ENCODE data around the gene SYT7.

Gene SYT7

GRCh38 chr11:61596990-61597389 lies 16.1 kb upstream of the SYT7 start:
- 94 to 98% methylated on average over 5 to 7 of the region's 7 CpGs for WGBS, 2 experiments (ENCODE audit: insufficient coverage in 2 of 2)
- Histone ChIP-seq H3K36me3 (ENCODE audit: control insufficient read depth, insufficient read depth, low read length) (no peaks in the 10 kb centered on the region), H3K4me1 (ENCODE audit: control insufficient read depth, insufficient read depth, low read length, poor library complexity, severe bottlenecking) (peaks cover 33% of the 10 kb centered on the region), H3K9me3 (ENCODE audit: control insufficient read depth, low read length) (no peaks in the 10 kb centered on the region), H3K4me3 (ENCODE audit: extremely low read depth, insufficient read depth, low read length, poor library complexity, severe bottlenecking) (no peak overlapping the region), H3K27ac (ENCODE audit: low read depth, low read length, severe bottlenecking) (no peak overlapping the region)

GRCh38 chr11:61596542-61596941 lies 15.7 kb upstream of the SYT7 start:
- no peak overlapping the region for H3K27ac ChIP-seq (ENCODE audit: low read depth, low read length, severe bottlenecking)

GRCh38 chr11:61594907-61595257 lies 14.0 kb upstream of the SYT7 start:
- H3K27ac ChIP-seq (ENCODE audit: low read depth, low read length, severe bottlenecking): no peak overlapping the region
- H3K36me3 ChIP-seq (ENCODE audit: control insufficient read depth, insufficient read depth, low read length): no peaks in the 10 kb centered on the region
- H3K4me1 ChIP-seq (ENCODE audit: control insufficient read depth, insufficient read depth, low read length, poor library complexity, severe bottlenecking): peaks cover 27% of the 10 kb centered on the region
- 85 to 88% methylated on average over 5 of the region's 5 CpGs for WGBS, 2 experiments (ENCODE audit: insufficient coverage in 2 of 2)
- no peaks in the 10 kb centered on the region for H3K9me3 ChIP-seq (ENCODE audit: control insufficient read depth, low read length)
- no peak overlapping the region for H3K4me3 ChIP-seq (ENCODE audit: extremely low read depth, insufficient read depth, low read length, poor library complexity, severe bottlenecking)

More at GRCh38 chr11:61596542-61596941, 15.7 kb upstream of the SYT7 start:
- Histone ChIP-seq H3K9me3 (ENCODE audit: control insufficient read depth, low read length) (no peaks in the 10 kb centered on the region), H3K4me3 (ENCODE audit: extremely low read depth, insufficient read depth, low read length, poor library complexity, severe bottlenecking) (no peak overlapping the region), H3K36me3 (ENCODE audit: control insufficient read depth, insufficient read depth, low read length) (no peaks in the 10 kb centered on the region), H3K4me1 (ENCODE audit: control insufficient read depth, insufficient read depth, low read length, poor library complexity, severe bottlenecking) (peaks cover 33% of the 10 kb centered on the region)
- 83% methylated on average over 1 of the region's 1 CpG for WGBS, 2 experiments (ENCODE audit: insufficient coverage in 2 of 2)

GRCh38 chr11:61593151-61593550 lies 12.3 kb upstream of the SYT7 start:
- WGBS, 2 experiments (ENCODE audit: insufficient coverage in 2 of 2): 82 to 86% methylated on average over 2 of the region's 2 CpGs
- H3K4me1 ChIP-seq (ENCODE audit: control insufficient read depth, insufficient read depth, low read length, poor library complexity, severe bottlenecking): peaks cover 15% of the 10 kb centered on the region
- H3K9me3 ChIP-seq (ENCODE audit: control insufficient read depth, low read length): no peaks in the 10 kb centered on the region
- H3K4me3 ChIP-seq (ENCODE audit: extremely low read depth, insufficient read depth, low read length, poor library complexity, severe bottlenecking): no peak overlapping the region
- H3K36me3 ChIP-seq (ENCODE audit: control insufficient read depth, insufficient read depth, low read length): no peaks in the 10 kb centered on the region
- H3K27ac ChIP-seq (ENCODE audit: low read depth, low read length, severe bottlenecking): no peak overlapping the region

GRCh38 chr11:61592176-61592575 lies 11.3 kb upstream of the SYT7 start:
- Histone ChIP-seq H3K27ac (ENCODE audit: low read depth, low read length, severe bottlenecking) (no peak overlapping the region), H3K9me3 (ENCODE audit: control insufficient read depth, low read length) (no peaks in the 10 kb centered on the region), H3K36me3 (ENCODE audit: control insufficient read depth, insufficient read depth, low read length) (no peaks in the 10 kb centered on the region), H3K4me1 (ENCODE audit: control insufficient read depth, insufficient read depth, low read length, poor library complexity, severe bottlenecking) (peaks cover 17% of the 10 kb centered on the region), H3K4me3 (ENCODE audit: extremely low read depth, insufficient read depth, low read length, poor library complexity, severe bottlenecking) (no peak overlapping the region)
- WGBS, 2 experiments (ENCODE audit: insufficient coverage in 2 of 2): 87% methylated on average over 4 to 5 of the region's 7 CpGs

GRCh38 chr11:61589961-61590360 lies 9.1 kb upstream of the SYT7 start:
- no peak overlapping the region for H3K27ac ChIP-seq (ENCODE audit: low read depth, low read length, severe bottlenecking)
- no peak overlapping the region for H3K4me3 ChIP-seq (ENCODE audit: extremely low read depth, insufficient read depth, low read length, poor library complexity, severe bottlenecking)
- peaks cover 17% of the 10 kb centered on the region for H3K4me1 ChIP-seq (ENCODE audit: control insufficient read depth, insufficient read depth, low read length, poor library complexity, severe bottlenecking)
- 87 to 92% methylated on average over 5 of the region's 5 CpGs for WGBS, 2 experiments (ENCODE audit: insufficient coverage in 2 of 2)
- H3K36me3 ChIP-seq (ENCODE audit: control insufficient read depth, insufficient read depth, low read length): no peaks in the 10 kb centered on the region
- no peaks in the 10 kb centered on the region for H3K9me3 ChIP-seq (ENCODE audit: control insufficient read depth, low read length)

GRCh38 chr11:61588728-61589191 lies 7.9 kb upstream of the SYT7 start:
- 52 to 63% methylated on average over 7 to 10 of the region's 10 CpGs for WGBS, 2 experiments (ENCODE audit: insufficient coverage in 2 of 2)
- Histone ChIP-seq H3K9me3 (ENCODE audit: control insufficient read depth, low read length) (no peaks in the 10 kb centered on the region), H3K36me3 (ENCODE audit: control insufficient read depth, insufficient read depth, low read length) (no peaks in the 10 kb centered on the region), H3K4me3 (ENCODE audit: extremely low read depth, insufficient read depth, low read length, poor library complexity, severe bottlenecking) (no peak overlapping the region), H3K27ac (ENCODE audit: low read depth, low read length, severe bottlenecking) (no peak overlapping the region), H3K4me1 (ENCODE audit: control insufficient read depth, insufficient read depth, low read length, poor library complexity, severe bottlenecking) (peaks cover 13% of the 10 kb centered on the region)

GRCh38 chr11:61587951-61588727 lies 7.3 kb upstream of the SYT7 start:
- peak overlapping the region; percentile 39 for H3K4me3 ChIP-seq (ENCODE audit: extremely low read depth, insufficient read depth, low read length, poor library complexity, severe bottlenecking)
- no peak overlapping the region for H3K27ac ChIP-seq (ENCODE audit: low read depth, low read length, severe bottlenecking)
- peaks cover 13% of the 10 kb centered on the region for H3K4me1 ChIP-seq (ENCODE audit: control insufficient read depth, insufficient read depth, low read length, poor library complexity, severe bottlenecking)
- no peaks in the 10 kb centered on the region for H3K36me3 ChIP-seq (ENCODE audit: control insufficient read depth, insufficient read depth, low read length)
- H3K9me3 ChIP-seq (ENCODE audit: control insufficient read depth, low read length): no peaks in the 10 kb centered on the region
- WGBS, 2 experiments (ENCODE audit: insufficient coverage in 2 of 2): 3 to 16% methylated on average over 13 to 16 of the region's 30 CpGs

GRCh38 chr11:61587541-61587941 lies 6.7 kb upstream of the SYT7 start:
- Histone ChIP-seq H3K27ac (ENCODE audit: low read depth, low read length, severe bottlenecking) (no peak overlapping the region), H3K4me3 (ENCODE audit: extremely low read depth, insufficient read depth, low read length, poor library complexity, severe bottlenecking) (peak overlapping the region; percentile 39), H3K9me3 (ENCODE audit: control insufficient read depth, low read length) (no peaks in the 10 kb centered on the region), H3K4me1 (ENCODE audit: control insufficient read depth, insufficient read depth, low read length, poor library complexity, severe bottlenecking) (peaks cover 13% of the 10 kb centered on the region), H3K36me3 (ENCODE audit: control insufficient read depth, insufficient read depth, low read length) (no peaks in the 10 kb centered on the region)
- WGBS, 2 experiments (ENCODE audit: insufficient coverage in 2 of 2): 1 to 3% methylated on average over 32 to 34 of the region's 41 CpGs

GRCh38 chr11:61586792-61587430 lies 6.0 kb upstream of the SYT7 start:
- H3K27ac ChIP-seq (ENCODE audit: low read depth, low read length, severe bottlenecking): no peak overlapping the region
- WGBS, 2 experiments (ENCODE audit: insufficient coverage in 2 of 2): 50 to 60% methylated on average over 8 of the region's 13 CpGs
- H3K4me1 ChIP-seq (ENCODE audit: control insufficient read depth, insufficient read depth, low read length, poor library complexity, severe bottlenecking): peaks cover 13% of the 10 kb centered on the region
- no peaks in the 10 kb centered on the region for H3K9me3 ChIP-seq (ENCODE audit: control insufficient read depth, low read length)
- no peaks in the 10 kb centered on the region for H3K36me3 ChIP-seq (ENCODE audit: control insufficient read depth, insufficient read depth, low read length)
- no peak overlapping the region for H3K4me3 ChIP-seq (ENCODE audit: extremely low read depth, insufficient read depth, low read length, poor library complexity, severe bottlenecking)

GRCh38 chr11:61585115-61585514 lies 4.2 kb upstream of the SYT7 start:
- no peaks in the 10 kb centered on the region for H3K36me3 ChIP-seq (ENCODE audit: control insufficient read depth, insufficient read depth, low read length)
- WGBS, 2 experiments (ENCODE audit: insufficient coverage in 2 of 2): 100% methylated on average over 1 of the region's 3 CpGs; no CpG with 5 or more reads in 1 of the 2 experiments
- H3K4me1 ChIP-seq (ENCODE audit: control insufficient read depth, insufficient read depth, low read length, poor library complexity, severe bottlenecking): peaks cover 16% of the 10 kb centered on the region
- H3K9me3 ChIP-seq (ENCODE audit: control insufficient read depth, low read length): no peaks in the 10 kb centered on the region
- H3K27ac ChIP-seq (ENCODE audit: low read depth, low read length, severe bottlenecking): no peak overlapping the region
- no peak overlapping the region for H3K4me3 ChIP-seq (ENCODE audit: extremely low read depth, insufficient read depth, low read length, poor library complexity, severe bottlenecking)
